Measurements from ENCODE around the gene MEN1. TPM values are rescaled to one million over a fixed set of nuclear protein-coding genes. Genes with fewer than 3 reads are reported as not detected.

MEN1 gene
- total and polyA plus RNA-seq, 2 of the 13 experiments (the other 11 are each of a cell fraction or from before 2014, with no cell fraction given) = 20.5 to 27.3 TPM

GRCh38 chr11:64802370-64803157 is 7.8 kb downstream of the MEN1 start (continued):
- TF ChIP-seq SRSF9 (IDR thresholded peaks at IDR 0.05; ENCODE audit: borderline replicate concordance, insufficient read depth, low read depth, low read length, poor library complexity, severe bottlenecking) (no peak), MIXL1 (CRISPR knock-in tag; IDR thresholded peaks at IDR 0.05) (no peak), REST (IDR thresholded peaks at IDR 0.05; ENCODE audit: borderline replicate concordance in 1 of 2, low read depth in 1 of 2, low read length in 2 of 2) (no peak), CSRNP2 (CRISPR knock-in tag; conservative IDR thresholded peaks at IDR 0.05; ENCODE audit: low read depth) (no peak), TAF1 (CRISPR knock-in tag; IDR thresholded peaks at IDR 0.05) (peak; percentile 7; the same call in 1 of the 2 replicates), ZNF687 (CRISPR knock-in tag; IDR thresholded peaks at IDR 0.05) (peak; percentile 27; the same call in 1 of the 2 replicates), ELF4 (CRISPR knock-in tag; IDR thresholded peaks at IDR 0.05; ENCODE audit: borderline replicate concordance) (no peak), SNAI1 (CRISPR knock-in tag; IDR thresholded peaks at IDR 0.05; ENCODE audit: borderline replicate concordance) (no peak), DPF2 (CRISPR knock-in tag; IDR thresholded peaks at IDR 0.05; ENCODE audit: borderline replicate concordance, low read depth) (no peak), KDM5A (IDR thresholded peaks at IDR 0.05; ENCODE audit: borderline replicate concordance, low read length) (no peak), ZNF547 (CRISPR knock-in tag; IDR thresholded peaks at IDR 0.05) (no peak), PBX2 (CRISPR knock-in tag; IDR thresholded peaks at IDR 0.05) (no peak), ARNT (IDR thresholded peaks at IDR 0.05) (no peak), SMAD9 (CRISPR knock-in tag; IDR thresholded peaks at IDR 0.05) (no peak), ZNF451 (CRISPR knock-in tag; IDR thresholded peaks at IDR 0.05) (no peak), ZNF777 (CRISPR knock-in tag; IDR thresholded peaks at IDR 0.05) (peak; percentile 73)
- TF ChIP-seq, protein P1, sequence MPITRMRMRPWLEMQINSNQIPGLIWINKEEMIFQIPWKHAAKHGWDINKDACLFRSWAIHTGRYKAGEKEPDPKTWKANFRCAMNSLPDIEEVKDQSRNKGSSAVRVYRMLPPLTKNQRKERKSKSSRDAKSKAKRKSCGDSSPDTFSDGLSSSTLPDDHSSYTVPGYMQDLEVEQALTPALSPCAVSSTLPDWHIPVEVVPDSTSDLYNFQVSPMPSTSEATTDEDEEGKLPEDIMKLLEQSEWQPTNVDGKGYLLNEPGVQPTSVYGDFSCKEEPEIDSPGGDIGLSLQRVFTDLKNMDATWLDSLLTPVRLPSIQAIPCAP (CRISPR knock-in tag; IDR thresholded peaks at IDR 0.05; ENCODE audit: low read depth) = no peak

All from HepG2 (cell line).